GM21529 (cell line): Measurements from ENCODE around the gene ZNF70.

Source experiments
- ATAC-seq: cut with Tn5 transposase; IDR thresholded peaks from one replicate; pipeline ENCODE4 v1.9.1; 2021; ENCODE audit not compliant: unreplicated experiment

ZNF70 gene

DNA sequence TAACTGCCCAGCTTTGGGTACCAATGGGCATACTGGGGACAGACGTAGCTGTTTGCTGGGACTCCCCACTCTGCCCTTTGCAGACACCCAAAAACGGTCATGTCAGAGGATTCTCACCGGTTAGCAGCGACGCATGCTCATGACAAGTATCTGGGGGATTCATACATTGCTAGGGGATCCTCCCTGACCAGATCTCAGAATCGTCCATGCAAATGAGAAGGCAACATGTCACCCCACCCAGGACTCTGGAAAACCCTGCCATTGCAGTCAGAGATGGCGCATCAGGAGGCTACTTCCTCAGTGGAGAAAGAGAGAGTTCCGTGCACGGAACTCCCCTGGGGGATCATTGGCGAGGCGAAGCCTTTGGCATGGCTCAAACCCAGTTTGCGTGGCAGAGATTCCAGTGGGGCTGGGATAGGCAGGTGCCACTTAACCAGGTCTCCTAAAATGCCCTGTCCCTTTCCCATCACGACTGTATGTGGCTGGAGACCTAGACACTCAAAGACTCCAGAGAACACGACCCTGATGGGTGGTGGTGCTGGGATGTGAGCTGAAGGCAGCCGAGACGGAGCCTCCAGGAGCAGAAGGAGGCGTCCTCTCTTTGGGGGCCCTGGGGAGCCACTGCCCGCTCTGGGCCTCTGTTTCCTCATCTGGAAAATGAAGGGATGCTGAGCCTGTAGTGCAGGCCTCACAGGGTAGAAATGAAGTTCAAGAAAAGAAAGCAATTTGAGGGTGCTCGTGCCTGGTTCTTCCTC is 55.2 kb downstream of the ZNF70 start:
- no peak for ATAC-seq

- no peak for ATAC-seq
These were observed 55.8 kb downstream of the ZNF70 start for GRCh38 chr22:23695141-23695540.

DNA sequence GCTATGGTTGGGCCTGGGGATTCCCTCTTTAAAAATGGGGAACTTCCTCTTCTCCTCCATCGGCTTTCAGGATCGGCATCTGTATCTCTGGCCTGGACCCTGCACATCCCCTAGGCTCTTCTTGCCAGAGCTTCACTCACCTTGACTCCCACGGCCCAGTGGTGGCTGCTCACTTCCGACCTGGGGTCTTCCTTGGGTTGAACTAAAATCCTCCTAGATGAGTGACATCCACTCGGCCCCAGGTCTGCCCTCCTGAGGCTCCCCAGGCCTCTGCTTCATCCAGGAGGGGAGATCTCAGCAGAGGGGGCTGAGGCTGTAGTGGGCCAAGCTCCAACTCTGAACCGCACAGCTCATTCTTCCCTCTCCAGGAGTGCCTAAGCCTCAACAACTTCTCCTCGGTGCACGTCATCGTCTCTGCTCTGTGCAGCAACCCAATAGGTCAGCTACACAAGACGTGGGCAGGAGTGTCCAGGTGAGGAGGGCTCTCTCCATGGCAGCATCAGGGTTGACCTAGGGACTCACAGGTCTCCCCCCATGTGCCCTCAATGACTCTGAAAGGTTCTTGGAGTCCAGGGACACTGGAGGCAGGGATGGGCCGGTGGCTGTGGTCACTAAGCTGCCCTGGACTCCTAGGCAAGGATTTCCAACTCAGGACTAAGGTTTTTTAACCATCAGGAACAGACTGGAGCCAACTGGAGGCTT is 56.8 kb downstream of the ZNF70 start:
- ATAC-seq, result no peak

DNA sequence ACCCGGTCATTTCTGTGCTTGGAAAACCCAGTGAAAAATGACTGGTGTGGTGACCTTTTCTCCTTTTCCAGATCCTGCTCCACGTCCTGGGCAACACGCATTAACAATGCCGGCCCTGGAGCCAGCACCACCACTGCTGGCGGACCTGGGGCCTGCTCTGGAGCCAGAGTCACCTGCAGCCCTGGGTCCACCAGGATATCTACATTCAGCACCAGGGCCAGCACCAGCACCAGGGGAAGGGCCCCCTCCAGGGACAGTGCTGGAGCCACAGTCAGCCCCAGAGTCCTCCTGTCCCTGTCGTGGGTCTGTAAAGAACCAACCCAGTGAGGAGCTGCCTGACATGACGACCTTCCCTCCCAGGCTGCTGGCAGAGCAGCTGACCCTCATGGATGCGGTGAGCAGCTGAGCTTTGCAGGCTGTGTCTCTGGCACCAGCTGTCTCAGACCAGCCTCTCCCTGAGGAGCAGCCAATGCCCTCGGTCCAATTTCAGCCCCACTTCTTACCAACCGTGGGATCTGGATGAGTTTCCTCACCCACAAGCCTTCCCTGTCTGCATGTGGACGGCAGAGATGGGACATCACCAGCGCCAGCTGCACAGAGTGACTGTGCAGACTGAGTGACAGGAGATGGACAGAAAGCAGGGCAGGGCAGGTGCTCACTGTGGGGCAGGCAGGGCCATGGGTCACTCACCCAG is 58.2 kb downstream of the ZNF70 start:
- no peak for ATAC-seq

DNA sequence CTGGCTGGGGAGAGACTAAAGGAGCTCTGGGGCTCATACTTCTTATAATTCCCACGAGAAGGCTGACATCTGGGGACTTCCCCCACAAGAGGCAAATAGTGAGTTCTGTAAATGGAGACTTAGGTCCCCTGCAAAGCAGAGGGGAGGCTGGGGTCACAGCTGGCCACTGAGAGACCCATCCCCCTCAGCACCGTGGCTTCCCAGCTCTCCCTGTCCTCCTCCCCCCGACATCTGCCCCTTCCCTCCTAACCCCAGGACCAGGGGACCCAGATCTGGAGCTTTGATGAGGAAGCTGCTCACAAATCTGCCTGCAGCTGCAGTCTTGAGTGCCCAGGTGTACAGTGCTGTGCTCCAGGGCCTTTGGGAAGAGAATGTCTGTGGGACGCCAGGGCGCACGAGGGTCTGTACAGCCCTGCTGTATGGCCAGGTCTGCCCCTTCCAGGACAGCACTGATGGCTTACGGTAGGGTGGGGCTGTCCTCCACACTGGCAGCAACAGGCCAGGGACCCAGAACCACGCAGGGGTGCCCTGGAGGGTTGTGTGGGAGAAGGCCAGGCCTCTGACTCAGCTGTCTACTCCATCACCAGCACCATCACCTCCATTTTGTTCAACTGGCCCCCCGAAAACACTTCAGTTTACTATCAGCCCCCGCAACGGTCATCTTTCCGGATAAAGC is 59.0 kb downstream of the ZNF70 start:
- ATAC-seq, result no peak

GRCh38 chr22:23690713-23691112 is 60.2 kb downstream of the ZNF70 start, which contains the start of gene RGL4:
RGL4 (plus strand) TSS chr22:23691013; CDS start chr22:23692031, 1,018 bp downstream.
- no peak for ATAC-seq

GRCh38 chr22:23689414-23689813 is 61.5 kb downstream of the ZNF70 start:
- no peak for ATAC-seq
